Activated CD8-positive, alpha-beta memory T cell treated with anti-CD3 and anti-CD28 coated beads for 36 hours (primary cell): ENCODE measurements around the gene PAQR4. TPM values are rescaled to one million over a fixed set of nuclear protein-coding genes. Genes with fewer than 3 reads are reported as not detected.

ENCODE experiments used
- CTCF ChIA-PET: fragments of 350-600 bp; sonication (Branson Sonifier 250); formaldehyde crosslinking; loops from one replicate; lab custom pipeline; 2021; ENCODE audit warnings: antibody characterized with exemption; lab: Charles Lee
- POLR2A ChIA-PET: fragments of 350-600 bp; sonication (Branson Sonifier 250); formaldehyde crosslinking; loops from one replicate; lab custom pipeline; 2021; ENCODE audit warnings: antibody characterized with exemption; lab: Charles Lee
- total RNA-seq, 2 experiments: library from RNA; stranded (reverse); gene quantifications; one replicate each; pipeline ENCODE4 v1.2.3, GENCODE V29; 2021

The PAQR4 gene
- total RNA-seq, 2 experiments from 2014 or later: 41.1 to 43.0 TPM

DNA sequence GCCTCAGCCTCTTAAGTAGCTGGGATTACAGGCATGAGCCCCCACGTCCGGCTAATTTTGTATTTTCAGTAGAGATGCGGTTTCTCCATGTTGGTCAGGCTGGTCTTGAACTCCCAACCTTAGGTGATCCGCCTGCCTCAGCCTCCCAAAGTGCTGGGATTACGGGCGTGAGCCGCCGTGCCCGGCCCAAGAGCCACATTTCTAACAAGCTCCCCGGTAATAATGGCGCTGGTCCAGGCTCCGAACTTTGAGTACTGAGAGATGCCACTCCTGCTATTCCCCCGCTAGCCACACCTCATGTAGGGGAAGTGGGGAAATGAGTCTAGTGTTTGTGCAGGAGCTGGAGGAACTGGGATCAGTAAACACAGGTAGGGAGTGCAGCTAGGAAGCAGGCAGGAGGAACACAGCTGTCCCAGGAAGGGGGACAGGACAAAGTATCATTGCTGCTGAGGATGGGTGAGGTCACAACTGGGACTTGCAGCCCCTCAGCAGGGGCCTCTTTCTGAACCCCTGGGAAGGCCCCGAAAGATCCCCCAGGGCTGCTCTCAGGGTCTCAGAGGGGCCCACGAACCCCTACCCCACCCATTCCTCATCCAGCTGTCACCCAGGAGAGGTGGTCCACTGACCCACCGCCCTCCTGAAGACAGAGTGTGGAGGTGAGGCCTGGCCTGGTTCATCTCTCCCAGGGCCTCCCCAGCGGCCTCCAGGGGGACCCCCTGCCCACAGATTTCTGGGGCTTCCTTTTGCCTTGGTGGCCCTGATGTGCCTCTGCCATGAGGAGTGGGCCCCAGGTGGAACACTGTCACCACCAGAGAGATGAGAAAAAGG is 8.8 kb upstream of the PAQR4 start:
- POLR2A ChIA-PET: interaction anchor here (0.6 kb wide), 1 partner anchor 520 kb away, joined by 4 read pairs; no protein-coding TSS in a partner anchor

GRCh38 chr16:2962334-2963073 is 6.6 kb upstream of the PAQR4 start:
- ChIA-PET POLR2A (no interaction called here), CTCF (interaction anchor here (0.9 to 1.6 kb wide), 5 partner anchors 10 to 76 kb away, joined by 3 to 8 read pairs (median 4); partner anchors contain the start of gene PKMYT1)

More for the DNA sequence above, 8.8 kb upstream of the PAQR4 start:
- CTCF ChIA-PET: interaction anchor here (1.6 kb wide), 1 partner anchor 37 kb away, joined by 5 read pairs; no protein-coding TSS in a partner anchor

DNA sequence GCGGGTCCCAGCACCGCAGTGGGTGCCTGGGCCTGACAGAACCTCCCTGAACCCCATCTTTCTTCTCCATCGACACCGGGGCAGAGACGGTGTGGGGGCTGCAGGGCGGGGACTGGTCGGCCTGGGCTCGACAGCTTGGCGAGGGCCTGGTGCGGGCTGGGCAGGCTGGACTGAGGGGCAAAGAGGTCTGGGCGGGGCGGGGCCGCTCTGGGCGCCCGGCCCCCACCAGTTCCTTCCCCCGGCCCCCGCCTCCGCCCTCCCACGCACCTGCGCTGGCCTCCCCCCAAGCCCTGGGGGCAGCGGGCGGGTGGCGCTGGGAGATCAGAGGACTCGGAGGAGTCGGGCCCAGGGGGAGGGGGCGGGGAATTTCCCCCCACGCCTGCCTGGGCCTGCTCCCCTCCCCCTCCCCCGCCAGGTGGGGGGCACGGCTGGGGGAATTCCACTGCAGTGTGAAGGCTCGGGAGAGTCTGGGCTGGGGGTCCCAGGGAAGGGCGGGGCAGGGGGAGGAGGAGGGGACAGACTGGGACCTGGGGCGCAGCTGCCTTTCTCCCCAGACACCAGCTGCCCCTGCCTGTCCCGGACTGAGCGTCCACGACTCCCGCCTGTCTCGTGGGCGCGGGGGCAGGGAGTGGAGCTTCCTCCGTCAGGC is 6.0 kb upstream of the PAQR4 start:
- ChIA-PET CTCF (interaction anchor here (0.6 to 1.3 kb wide), 3 partner anchors 9 to 516 kb away, joined by 3 to 4 read pairs (median 3); no protein-coding TSS in a partner anchor), POLR2A (no interaction called here)

DNA sequence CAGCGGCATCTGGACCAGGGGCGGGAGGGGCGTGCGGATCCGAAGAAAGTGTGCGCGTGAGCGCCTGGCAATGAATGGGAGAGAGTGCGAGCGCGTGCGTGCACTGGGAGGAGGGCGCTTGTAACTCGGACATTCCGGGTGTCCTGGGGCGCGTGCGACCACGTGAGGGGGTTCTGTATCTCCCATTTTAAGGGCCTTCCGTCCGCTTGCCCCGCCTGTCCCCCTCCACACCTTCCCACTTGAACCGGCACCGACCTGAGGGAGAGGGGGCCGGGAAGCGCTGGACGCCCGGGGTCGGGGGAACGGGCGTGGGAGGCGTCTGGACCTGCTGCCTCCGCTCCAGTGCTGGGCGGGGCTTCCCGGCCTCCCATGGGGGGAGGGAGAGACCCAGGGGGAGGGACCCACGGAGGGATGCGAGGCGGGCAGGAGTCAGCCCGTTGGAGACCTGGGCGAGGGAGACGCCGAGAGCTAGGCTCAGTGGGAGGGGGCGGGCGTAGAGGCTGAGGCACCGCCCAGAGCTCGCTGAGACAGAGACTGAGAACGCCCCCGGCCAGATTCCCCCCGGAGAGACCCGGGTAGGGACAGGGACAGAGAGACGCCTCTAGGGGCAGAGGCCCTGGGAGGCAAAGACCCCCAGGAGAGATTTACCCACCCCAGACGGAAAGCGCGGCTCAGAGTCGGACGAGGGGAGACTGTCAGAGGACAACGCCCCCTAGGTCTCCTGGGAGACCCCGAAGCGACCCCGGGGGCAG is 5.2 kb upstream of the PAQR4 start, which contains the start of gene KREMEN2:
KREMEN2 (plus strand) TSS at position 553 of the 752 bp plus-strand sequence. CDS start 246 bp downstream, outside the sequence.
- ChIA-PET POLR2A (no interaction called here), CTCF (interaction anchor here (0.6 to 3.1 kb wide), 4 partner anchors 8 to 517 kb away, joined by 3 to 6 read pairs (median 4); no protein-coding TSS in a partner anchor)

DNA sequence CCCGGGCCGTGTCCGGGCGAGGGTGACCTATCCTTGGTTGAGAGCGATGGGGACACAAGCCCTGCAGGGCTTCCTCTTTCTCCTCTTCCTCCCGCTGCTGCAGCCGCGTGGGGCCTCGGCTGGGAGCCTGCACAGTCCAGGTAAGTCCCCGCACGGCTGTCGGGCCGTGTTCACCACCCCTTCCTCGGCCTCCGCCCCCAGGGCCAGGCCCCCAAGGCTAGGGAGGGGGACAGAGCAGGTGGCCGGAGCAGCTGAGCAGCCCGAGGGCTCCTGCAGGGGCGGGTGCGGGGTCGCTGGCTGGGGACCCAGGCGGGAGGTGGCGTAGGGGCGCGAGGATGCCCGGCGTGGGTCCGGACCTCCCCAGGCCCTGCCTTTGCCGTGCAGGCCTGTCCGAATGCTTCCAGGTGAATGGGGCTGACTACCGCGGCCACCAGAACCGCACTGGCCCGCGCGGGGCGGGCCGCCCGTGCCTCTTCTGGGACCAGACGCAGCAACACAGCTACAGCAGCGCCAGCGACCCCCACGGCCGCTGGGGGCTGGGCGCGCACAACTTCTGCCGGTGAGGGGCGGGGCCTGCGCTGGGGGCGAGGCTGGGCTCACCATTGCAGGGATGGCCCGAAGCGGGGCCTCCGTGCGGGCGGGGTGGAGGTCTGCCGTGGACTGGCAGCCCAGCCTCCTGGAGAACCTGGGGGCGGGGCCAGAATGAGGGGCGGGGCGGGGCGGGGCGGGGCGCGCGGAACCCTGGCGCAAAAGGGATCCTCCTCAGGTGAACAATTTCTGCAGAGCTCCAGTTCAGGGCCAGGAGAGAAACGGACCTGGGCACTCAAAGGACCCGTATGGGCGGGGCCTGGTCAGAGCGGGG is 4.4 kb upstream of the PAQR4 start:
- ChIA-PET CTCF (interaction anchor here (0.7 to 3.1 kb wide), 5 partner anchors 8 to 38 kb away, joined by 3 to 6 read pairs (median 5); no protein-coding TSS in a partner anchor), POLR2A (no interaction called here)

DNA sequence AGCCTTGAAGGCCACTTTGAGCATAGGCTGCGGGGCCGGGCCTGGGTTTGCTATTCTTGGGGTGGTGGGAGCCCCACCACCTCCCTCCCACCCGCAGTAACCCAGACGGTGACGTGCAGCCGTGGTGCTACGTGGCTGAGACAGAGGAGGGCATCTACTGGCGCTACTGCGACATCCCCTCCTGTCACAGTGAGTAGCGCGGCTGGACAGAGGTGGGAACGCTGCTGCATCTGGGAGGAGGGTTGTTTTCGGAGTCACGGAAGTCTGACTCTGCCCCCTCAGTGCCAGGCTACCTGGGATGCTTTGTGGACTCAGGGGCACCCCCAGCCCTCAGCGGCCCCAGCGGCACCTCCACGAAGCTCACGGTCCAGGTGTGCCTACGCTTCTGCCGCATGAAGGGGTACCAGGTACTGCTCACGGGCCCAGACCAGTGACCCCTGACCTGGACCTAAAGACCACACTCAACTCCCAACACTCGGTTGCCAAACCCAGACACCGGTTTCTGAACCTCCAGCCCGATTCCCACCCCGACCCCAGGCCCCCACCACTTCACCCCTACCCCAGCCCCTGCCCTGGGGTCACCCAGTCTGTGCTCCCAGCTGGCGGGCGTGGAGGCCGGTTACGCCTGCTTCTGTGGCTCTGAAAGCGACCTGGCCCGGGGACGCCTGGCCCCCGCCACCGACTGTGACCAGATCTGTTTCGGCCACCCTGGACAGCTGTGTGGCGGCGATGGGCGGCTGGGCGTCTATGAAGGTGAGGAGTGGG is 2.9 kb upstream of the PAQR4 start:
- CTCF ChIA-PET: interaction anchor here (1.5 to 3.1 kb wide), 4 partner anchors 10 to 39 kb away, joined by 5 to 6 read pairs (median 6); no protein-coding TSS in a partner anchor
- POLR2A ChIA-PET: no interaction called here

DNA sequence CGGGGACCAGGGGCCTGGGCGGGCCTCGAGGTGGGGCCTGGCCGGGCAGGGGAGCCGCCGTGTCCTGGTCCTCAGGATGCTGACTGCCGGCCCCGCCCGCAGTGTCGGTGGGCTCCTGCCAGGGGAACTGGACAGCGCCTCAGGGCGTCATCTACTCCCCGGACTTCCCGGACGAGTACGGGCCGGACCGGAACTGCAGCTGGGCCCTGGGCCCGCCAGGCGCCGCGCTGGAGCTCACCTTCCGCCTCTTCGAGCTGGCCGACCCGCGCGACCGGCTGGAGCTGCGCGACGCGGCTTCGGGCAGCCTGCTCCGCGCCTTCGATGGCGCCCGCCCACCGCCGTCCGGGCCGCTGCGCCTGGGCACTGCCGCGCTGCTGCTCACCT is 2.3 kb upstream of the PAQR4 start:
- ChIA-PET POLR2A (no interaction called here), CTCF (interaction anchor here (1.2 to 3.1 kb wide), 4 partner anchors 11 to 40 kb away, joined by 5 to 7 read pairs (median 6); partner anchors contain the start of gene PKMYT1)

GRCh38 chr16:2967211-2967631 is 1.9 kb upstream of the PAQR4 start:
- CTCF ChIA-PET: interaction anchor here (0.7 to 1.5 kb wide), 4 partner anchors 9 to 18 kb away, joined by 3 to 7 read pairs (median 4); partner anchors contain the start of gene PKMYT1
- POLR2A ChIA-PET: no interaction called here

GRCh38 chr16:2967721-2968161 is 1.4 kb upstream of the PAQR4 start:
- POLR2A ChIA-PET: no interaction called here
- CTCF ChIA-PET: interaction anchor here (0.7 to 1.5 kb wide), 4 partner anchors 9 to 17 kb away, joined by 3 to 7 read pairs (median 4); partner anchors contain the start of gene PKMYT1

DNA sequence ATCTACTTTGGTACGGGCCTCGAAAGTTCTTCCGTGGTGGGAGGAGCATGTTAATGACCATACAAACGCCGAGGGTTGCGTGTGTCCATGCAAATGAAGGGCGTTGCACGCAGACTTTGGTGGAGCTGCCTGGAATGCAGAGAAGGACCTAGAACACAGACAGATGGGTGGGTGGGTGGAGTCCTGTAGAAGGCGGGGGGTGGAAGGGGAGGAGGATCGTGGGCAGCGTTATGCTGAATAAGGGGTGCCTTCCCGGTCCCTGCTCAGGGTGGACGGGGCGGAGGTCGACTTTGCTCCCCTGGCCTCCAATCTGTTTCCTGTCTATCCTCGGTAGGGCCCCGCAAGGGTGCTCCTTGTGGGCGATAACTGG is 795 bp upstream of the PAQR4 start:
- POLR2A ChIA-PET: no interaction called here
- CTCF ChIA-PET: no interaction called here

- POLR2A ChIA-PET: interaction anchor here (0.6 to 1.3 kb wide), 4 partner anchors 11 to 58 kb away, joined by 3 to 15 read pairs (median 3); partner anchors contain the start of genes HCFC1R1, PKMYT1 and THOC6
- CTCF ChIA-PET: interaction anchor here (0.6 to 1.6 kb wide), 10 partner anchors 9 to 101 kb away, joined by 3 to 11 read pairs (median 4); partner anchors contain the start of genes PKMYT1 and TNFRSF12A
These were observed 685 bp downstream of the PAQR4 start for GRCh38 chr16:2969545-2970521.

DNA sequence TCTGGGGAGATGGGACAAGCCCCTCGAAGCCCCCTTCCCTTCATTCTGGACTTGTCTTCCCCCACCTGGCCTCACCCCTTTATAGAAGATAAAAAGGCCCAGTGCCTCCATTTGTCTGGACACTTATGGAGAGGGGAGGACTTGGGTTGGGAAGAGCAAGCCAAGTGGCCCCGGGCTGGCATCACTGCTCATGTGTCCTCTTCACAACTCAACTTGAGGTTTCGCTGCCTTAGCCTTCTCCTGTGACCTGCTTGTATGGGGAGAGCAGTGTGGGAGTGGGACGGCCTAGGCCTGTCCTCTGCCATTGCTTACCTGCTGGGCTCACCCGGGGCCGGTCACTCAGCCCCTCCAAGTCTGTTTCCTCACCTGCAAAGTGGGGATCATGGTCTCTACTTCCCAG is 1.4 kb downstream of the PAQR4 start:
- POLR2A ChIA-PET: interaction anchor here (0.6 to 1.3 kb wide), 2 partner anchors 10 to 57 kb away, joined by 3 to 15 read pairs; partner anchors contain the start of gene PKMYT1
- CTCF ChIA-PET: interaction anchor here (0.6 to 1.6 kb wide), 10 partner anchors 8 to 102 kb away, joined by 3 to 11 read pairs (median 4); partner anchors contain the start of genes PKMYT1 and TNFRSF12A

- POLR2A ChIA-PET: no interaction called here
- CTCF ChIA-PET: interaction anchor here (1.2 to 2.0 kb wide), 3 partner anchors 9 to 12 kb away, joined by 3 to 5 read pairs (median 4); no protein-coding TSS in a partner anchor
These were observed 2.2 kb downstream of the PAQR4 start for GRCh38 chr16:2971134-2971984.
